GM19023 (cell line): Measurements from ENCODE around the gene POLE.
A peak's percentile ranks its signal among the peaks of the same experiment; 100 is the strongest.
"Not testable (repeated sequence)": the region's sequence is repeated elsewhere in the genome, so short reads cannot be mapped to it uniquely, and the experiment has no call there.

Experiments used
- ATAC-seq: cut with Tn5 transposase; IDR thresholded peaks from one replicate; pipeline ENCODE4 v1.9.1; 2021; ENCODE audit warnings: mild to moderate bottlenecking, moderate library complexity; ENCODE audit not compliant: unreplicated experiment

The POLE gene

DNA sequence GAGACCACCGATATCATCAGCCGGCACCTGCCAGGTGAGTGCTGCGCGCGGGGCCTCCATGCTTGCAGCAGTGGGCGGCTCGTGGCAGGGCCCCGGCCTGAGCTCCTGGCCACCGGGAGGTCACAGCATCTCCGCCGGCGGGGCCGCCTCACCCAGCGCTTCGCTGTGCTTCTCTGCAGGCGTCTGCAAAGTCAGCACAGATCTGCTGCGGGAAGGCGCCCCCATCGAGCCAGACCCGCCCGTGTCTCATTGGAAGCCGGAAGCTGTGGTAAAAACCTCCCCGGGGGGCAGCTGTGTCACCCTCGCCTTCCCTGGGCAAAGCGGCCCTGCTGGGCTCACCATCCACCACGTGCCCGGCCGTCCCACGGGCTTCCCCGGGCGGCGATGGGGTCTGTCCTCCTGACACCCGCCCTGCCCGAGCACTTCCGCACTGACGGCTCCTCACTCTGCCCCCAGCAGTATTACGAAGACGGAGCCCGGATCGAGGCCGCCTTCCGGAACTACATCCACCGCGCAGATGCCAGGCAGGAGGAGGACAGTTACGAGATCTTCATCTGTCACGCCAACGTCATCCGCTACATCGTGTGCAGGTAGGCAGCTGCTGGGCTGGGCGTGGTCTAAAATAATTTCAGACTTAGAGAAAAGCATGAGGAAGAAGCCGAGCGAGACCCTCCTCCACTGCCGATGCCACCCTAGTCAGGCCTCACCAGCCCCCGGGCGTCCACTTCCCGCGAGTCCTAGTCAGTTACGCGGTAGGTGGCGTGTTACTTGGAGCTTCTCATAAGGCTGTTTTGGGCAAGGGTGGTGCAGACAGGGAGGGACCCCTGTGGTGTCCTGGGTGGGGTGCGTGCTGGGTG lies 30.6 kb upstream of the POLE start:
- no peak for ATAC-seq

DNA sequence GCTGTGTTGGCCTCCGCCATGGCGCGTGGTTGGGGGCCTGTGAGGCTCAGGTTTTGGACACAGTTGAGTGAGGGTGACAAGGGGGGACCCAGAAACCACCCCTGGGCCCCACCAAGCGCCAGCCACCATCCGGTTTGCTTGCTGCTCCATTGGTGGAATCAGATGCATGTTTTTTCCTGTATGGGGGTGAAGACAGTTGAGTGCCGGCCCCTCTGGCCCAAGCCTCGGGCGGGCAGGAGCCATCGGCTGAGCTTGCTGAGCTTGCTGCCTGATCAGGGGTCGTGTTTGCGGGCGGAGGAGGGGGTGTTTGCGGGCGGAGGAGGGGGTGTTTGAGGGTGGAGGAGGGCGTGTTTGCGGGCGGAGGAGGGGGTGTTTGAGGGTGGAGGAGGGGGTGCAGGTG lies 29.9 kb upstream of the POLE start:
- ATAC-seq, result no peak

DNA sequence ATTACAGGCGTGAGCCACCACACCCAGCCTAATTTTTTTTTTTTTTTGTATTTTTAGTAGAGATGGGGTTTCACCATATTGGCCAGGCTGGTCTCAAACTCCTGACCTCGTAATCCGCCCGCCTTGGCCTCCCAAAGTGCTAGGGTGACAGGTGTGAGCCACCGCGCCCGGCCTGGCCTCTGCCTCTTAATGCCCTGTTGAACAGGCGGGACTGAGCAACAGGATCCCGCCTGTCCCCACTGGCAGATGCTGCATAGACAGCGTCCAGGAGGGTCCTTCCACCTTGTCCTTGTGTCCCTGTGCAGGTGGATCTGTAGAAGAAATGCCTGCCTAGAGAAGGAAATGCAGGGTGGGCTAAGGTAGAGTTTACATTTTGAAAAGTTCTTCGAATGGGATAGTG lies 29.2 kb upstream of the POLE start:
- ATAC-seq, result no peak

DNA sequence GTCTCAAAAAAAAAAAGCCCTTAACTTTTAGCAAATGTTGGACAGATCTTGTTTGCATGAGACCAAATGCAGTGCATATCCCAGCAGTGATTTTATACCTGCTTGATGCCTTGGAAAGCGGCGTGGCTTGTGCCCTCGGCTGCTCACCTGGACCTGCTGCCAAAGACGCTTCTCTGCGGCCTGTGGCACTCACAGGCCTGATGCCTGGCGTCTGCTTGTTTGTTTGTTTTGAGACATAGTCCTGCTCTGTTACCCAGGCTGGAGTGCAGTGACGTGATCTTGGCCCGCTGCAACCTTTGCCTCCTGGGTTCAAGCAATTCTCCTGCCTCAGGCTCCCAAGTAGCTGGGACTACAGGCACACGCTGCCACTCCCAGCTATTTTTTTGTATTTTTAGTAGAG lies 28.7 kb upstream of the POLE start:
- ATAC-seq, result no peak

DNA sequence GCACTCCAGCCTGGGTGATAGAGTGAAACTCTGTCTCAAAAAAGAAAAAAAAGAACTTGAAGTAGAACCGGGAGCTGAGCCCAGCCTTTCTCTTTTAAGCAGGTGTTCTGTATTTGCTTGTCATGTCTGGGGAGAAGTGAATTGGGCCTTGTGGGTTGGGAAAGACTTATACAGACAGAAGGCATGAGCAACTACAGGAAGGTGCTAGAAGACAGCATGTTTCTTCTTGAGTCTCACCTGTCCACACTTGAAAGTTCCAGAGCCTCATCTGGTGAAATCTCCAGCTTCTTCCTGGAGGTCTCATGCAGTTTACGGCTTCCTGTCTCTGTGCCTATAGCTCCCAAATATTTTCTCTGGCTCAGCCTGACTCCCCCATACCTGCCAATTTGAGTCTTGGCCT lies 26.0 kb upstream of the POLE start:
- ATAC-seq, result no peak

DNA sequence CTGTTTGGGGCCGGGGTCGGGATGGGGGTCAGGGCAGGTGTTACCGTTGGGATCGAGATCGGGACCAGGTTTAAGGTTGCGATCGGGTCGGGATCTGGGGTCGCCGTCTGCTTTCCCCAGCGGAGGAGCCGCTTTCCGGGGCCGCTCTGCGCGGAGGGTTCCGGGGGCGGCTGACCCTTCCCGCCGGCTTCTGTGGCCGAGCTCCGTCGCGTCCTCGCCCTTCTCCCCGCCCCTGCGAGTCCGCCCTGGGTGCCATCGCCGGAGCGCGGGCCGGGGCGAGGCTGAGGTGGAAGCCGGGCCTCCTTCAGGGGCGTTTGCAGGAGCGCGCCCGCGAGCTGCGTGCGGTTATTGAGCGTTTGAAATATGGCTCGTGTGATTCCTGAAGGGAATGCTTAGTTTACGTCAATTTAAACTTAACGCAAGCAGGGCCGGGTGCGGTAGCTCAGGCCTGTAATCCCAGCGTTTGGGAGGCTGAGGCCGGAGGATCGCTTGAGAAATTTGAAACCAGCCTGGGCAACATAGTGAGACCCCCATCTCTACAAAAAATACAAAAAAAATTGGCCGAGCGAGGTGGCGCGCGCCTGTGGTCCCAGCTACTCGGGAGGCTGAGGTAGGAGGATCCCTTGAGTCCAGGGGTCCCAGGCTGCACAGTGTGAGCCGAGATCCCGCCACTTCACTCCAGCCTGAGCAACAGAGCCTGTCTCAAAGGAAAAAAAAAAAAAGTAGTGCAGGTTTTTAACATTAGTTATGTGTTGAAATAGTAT lies 24.1 kb upstream of the POLE start:
- peak; percentile 12 for ATAC-seq

DNA sequence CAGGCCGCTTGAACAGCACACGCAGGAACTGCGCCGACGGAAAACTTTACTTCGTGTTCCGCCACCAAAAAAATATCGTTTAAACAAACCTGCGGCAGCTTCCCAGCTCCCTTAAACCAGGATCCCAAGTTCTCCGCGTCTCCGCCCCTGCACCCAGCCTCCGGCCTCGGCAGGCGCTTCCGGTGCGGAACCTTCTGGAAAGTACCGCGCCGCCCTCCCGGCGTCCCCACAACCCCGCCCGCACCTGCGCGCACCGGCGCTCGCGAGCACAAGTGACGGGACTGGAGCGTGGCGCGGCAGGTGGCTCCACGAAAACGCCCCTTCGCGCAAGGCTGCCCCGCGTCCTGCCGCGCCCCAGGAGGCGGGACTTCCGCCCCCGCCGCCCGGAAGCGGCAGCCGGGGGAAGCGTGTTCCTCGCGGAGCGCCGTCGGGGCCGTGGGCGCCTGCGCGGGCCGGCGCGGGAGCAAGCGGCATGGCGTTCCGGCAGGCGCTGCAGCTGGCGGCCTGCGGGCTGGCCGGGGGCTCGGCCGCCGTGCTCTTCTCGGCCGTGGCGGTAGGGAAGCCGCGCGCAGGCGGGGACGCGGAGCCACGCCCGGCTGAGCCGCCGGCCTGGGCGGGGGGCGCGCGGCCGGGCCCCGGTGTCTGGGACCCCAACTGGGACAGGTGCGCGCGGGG lies 23.4 kb upstream of the POLE start, which contains the start of gene PGAM5:
TSS of gene PGAM5 (plus strand) at position 438 of the 675 bp plus-strand sequence. CDS start at position 473, 35 bp downstream.
- peak; percentile 85 for ATAC-seq

DNA sequence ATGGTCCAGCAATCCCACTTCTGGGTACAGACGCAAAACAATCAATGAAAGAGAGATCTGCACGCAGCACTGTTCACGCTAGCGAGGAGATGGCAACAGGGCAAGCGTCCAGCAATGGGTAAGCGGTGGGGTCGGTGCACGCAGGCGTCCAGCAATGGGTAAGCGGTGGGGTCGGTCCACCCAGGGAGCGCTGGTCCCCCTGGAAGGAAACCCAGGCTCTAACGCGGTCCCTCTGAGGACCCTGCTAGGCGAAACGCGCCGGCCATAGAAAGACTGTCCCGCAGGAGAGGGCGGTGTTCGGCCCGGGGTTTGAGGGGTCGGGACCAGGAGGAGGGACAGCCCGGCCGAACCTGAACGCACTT lies 22.9 kb upstream of the POLE start:
- peak; percentile 33 for ATAC-seq

DNA sequence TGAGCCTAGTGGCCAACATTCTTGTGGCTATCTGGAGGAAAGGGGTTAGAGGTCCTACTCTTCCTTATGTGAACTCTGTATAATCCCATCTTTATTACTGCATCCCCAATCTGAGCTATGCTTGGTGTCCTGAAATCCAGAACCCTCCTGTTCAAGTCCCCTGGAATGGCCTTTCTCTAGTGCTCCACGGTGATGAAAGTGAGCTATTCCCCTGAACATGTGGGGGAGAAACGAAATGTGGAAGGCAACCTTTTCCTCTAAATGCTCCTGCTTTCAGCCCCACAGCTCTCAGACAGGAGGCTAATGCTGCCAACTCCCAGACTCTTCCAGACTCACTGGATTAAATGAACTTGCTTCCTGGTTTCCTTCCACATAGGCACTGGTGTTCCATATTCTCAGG lies 21.0 kb upstream of the POLE start:
- ATAC-seq, result no peak

DNA sequence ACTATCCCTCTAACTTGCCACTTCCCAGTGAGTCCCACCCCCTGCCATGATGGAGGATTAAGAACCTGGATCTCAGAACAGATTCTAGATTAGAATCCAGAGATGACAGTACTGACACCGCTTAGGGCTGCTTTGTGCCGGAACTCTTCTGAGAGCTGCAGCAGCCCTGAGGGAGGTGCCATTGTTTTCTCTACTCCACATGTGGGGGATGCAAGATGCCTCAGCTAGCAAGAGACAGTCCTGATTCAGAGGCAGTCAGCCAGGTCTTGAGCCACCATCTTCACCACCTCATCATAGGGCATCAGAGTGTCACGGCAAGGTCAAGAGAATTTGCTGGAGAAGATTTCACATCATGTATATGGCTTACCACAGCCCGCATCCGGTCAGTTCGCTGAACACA lies 20.1 kb upstream of the POLE start:
- ATAC-seq, result no peak

DNA sequence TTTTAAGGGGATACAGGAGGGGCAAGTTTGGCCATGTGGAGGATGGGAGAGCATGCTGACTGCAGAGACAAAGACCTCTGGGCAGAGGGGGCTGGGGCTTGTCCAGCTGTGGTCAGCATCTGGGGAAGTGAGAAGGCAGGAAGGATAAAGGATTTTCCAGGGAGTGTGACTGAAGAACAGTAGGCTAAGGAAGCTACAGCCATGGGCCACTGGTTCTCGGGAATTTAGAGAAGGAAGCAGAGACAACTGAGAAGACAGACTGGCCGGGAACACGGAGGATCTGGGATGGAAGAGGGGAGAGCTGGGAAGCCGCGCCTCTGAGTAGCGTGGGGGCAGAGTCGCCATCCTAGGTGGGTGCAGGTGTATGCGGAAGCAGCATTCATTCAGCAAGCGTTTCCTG lies 16.5 kb upstream of the POLE start:
- ATAC-seq, result no peak

DNA sequence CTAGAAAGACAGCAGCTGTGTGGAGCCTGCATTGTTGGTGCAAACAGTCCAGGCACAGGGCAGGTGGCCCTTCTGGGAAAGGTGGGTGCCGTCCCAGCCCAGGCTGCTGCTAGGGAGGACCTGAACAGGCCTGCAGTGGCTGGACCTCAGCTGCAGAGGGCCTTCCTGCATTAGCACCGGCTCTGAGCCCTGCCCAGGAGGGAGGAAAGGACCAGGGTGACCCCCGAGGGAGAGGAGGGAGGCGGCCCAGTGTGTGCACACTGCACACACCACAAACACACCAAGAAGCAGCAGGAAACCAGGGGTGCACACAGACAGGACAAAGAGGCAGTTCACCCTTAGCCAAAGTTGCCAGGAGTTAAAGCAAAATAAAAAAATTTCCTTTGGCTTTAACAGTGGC lies 15.5 kb upstream of the POLE start:
- no peak for ATAC-seq

DNA sequence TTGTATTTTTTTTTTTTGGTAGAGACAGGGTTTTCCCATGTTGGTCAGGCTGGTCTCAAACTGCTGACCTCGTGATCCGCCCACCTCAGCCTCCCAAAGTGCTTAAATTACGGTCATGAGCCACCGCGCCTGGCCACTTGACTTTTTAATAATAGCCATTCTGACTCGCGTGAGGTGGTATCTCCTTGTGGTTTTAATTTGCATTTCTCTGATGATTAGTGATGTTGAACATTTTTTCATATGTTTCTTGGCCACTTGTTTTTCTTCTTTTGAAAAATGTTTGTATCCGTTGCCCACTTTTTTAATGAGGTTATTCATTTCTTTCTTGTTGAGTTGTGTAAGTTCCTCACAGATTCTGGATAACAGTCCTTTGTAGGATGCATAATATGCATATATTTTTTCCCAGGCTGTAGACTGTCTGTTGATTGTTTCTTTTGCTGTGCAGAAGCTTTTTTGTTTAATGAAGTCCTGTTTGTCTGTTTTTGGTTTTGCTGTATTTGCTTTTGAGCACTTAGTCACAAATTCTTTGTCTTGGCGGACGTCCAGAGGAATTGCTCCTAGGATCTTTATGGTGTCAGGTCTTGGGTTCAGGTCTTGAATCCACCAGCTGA lies 13.2 kb upstream of the POLE start:
- ATAC-seq, result no peak

DNA sequence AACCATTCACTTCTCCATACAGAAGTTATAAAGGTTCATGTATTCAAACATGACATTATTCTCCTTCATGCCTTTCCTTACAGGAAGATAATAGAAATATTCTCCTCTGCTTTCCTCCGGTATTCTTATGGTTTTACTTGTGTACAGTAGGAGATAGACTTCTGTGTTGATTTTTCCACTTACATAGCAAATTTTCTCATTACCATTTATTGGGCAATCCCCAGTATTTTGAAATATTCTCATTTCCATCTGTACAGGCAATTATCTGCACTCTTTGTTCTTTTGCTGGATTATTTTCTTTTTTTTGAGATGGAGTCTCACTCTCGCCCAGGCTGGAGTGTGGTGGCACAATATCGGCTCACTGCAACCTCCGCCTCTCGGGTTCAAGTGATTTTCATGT lies 11.2 kb upstream of the POLE start:
- ATAC-seq, result no peak

DNA sequence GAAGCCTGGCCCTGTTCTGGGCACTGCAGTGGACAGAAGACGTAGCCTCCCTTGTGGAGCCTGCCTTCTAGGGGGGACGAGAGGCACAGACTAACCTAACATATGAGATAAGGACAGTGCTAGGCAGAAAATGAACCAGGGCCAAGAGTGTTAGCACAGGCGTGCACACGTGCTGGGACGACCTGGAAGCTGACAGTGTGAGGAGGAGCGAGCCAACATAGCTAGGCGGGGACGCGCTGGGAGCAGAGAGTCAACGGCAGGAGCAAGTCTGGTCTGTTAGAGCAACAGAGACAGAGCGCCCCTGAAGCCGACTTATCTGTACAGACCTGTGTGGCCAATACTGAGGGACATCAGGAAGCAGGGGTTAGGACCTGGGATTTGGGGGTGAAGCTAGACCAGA lies 8.3 kb upstream of the POLE start:
- no peak for ATAC-seq

DNA sequence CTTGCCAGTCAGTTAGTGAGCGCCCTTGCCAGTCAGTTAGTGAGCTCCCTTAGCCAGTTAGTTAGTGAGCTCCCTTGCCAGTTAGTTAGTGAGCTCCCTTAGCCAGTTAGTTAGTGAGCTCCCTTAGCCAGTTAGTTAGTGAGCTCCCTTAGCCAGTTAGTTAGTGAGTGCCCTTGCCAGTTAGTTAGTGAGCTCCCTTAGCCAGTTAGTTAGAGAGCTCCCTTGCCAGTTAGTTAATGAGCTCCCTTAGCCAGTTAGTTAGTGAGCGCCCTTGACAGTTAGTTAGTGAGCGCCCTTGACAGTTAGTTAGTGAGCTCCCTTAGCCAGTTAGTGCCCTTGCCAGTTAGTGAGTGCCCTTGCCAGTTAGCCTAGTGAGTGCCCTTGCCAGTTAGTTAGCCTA lies 7.7 kb upstream of the POLE start:
- ATAC-seq, result not testable (repeated sequence)

DNA sequence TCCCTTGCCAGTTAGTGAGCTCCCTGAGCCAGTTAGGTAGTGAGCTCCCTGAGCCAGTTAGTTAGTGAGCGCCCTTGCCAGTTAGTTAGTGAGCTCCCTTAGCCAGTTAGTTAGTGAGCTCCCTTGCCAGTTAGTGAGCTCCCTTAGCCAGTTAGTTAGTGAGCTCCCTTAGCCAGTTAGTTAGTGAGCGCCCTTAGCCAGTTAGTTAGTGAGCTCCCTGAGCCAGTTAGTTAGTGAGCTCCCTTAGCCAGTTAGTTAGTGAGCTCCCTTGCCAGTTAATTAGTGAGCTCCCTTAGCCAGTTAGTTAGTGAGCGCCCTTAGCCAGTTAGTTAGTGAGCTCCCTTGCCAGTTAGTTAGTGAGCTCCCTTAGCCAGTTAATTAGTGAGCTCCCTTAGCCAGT lies 4.9 kb upstream of the POLE start:
- ATAC-seq, result not testable (repeated sequence)

DNA sequence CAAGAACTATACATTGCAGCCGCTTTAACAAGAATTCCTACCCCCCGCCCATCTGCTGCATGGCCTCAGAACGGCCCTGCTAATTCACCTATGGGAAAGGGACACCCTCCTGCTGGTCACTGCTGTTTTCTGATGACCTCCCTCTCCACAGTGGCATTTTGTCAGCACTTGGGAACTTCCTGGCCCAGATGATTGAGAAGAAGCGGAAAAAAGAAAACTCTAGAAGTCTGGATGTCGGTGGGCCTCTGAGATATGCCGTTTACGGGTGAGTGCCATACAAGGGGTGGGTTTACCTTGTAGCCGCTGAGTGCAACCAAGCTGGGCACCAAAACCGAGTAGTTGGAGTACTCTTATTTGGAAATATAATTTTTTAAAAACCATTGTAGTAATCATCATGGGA lies 3.0 kb upstream of the POLE start:
- ATAC-seq, result no peak

DNA sequence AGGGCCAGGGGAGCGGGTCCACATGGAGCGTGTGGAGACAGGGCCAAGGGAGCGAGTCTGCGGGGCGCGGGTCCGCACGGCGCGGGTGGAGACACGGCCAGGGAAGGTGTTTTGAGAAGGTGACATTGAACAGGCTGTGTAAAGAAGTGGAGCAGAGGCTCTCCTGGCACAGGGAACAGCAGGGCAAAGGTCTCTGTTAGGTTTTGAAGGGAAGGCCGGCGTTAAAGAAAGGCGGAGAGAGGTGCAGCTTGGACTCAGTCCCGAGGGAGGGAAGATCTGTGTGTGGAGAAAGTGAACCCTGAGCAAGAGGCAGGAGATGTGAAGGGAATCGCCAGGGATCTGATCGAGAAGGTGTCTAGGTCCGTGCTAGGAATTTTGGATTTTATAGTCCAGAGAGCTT lies 2.1 kb upstream of the POLE start:
- no peak for ATAC-seq

DNA sequence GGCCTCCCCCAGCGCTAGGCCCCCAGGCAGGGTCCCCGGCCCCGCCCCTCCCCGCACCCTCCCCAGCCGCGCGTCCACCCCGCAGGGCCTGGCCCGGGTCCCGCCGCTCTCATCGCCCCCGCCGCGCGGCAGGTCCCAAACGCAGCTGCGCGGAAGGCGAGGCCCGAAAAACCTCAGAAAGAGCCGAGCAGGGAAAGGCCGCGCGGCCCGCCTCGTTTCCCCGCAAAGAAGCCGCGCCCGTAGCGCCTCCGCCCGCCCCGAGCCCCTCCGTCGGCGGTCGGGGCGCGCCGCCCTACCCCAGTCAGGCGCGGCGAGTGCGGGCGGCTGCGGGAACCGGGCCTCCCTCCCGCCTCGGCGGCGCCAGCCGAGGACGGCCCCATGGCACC lies 324 bp downstream of the POLE start:
- peak; percentile 13 for ATAC-seq

DNA sequence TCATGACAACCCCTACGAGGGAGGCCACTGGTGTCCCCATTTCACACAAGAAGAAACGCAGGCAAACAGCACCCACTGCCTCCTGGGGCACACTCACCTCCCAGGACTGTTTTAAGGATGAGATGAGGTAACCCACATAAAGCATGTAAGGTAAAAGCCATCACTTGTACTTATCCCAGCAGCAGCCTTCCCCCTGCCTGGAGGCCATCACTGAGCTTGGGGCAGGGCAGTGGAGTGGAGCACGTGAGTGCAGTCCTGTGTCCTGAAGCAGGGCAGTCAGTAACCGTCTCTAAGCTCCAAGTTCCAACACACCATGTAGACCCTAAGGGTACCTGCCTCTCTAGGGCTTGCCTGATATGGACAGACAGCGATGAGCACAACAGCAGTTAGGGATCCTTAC lies 1.7 kb downstream of the POLE start:
- no peak for ATAC-seq
